Hematopoietic multipotent progenitor cell treated with erythropoietin and hydrocortisone succinate and interleukin-3 and kit ligand, for 15 days (in vitro differentiated cells): Measurements from ENCODE around the gene PTPRS.
"Not testable (repeated sequence)": the region's sequence is repeated elsewhere in the genome, so short reads cannot be mapped to it uniquely, and the experiment has no call there.

Experiments used
- DNase-seq: peaks from one replicate; pipeline ENCODE4 v3.0.0-alpha.2; 2015; ENCODE audit warnings: low spot score

Gene PTPRS

DNA sequence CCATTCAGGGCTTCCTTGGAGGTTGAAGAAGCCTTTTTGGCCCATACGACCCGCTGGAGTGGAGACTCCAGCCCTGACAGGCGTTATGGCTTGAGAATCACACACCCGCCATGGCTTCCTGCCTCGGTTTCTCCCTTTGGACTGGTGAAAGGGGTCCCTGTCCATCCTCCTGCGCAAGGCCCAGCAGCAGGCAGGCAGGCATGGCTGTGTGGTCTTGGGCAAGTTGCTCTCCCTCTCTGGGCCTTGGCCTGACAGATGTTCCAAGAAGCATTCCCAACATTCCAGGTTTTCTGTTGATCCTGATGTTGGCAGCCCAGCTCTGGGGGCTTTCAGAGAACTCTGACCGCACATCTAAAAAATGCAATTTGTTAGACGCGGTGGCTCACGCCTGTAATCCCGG, 8.1 kb downstream of the PTPRS start:
- no peak for DNase-seq

- DNase-seq = no peak
Observed at GRCh38 chr19:5331790-5332189, 8.8 kb downstream of the PTPRS start.

- no peak for DNase-seq
Observed at GRCh38 chr19:5330307-5330720, 10.3 kb downstream of the PTPRS start.

DNA sequence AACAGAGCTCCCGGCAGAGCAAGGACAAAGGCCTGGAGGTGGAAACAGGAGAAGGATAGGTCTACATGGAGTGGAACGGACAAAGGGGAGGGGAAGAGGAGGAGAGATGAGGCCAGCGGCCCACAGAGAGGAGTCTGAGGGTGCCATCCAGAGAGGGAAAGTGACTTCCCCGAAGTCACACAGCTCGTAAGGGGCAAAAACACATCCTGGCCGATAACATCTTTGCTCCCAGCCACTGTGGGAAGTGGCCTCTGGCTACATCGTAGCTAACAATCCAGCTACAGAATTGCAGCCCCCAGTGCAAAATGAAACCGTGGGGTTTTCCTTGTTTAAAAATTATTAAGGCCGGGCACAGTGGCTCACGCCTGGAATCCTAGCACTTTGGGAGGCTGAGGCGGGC, 11.5 kb downstream of the PTPRS start:
- DNase-seq = no peak

- not testable (repeated sequence) for DNase-seq
Observed at GRCh38 chr19:5328407-5328806, 12.2 kb downstream of the PTPRS start.

DNA sequence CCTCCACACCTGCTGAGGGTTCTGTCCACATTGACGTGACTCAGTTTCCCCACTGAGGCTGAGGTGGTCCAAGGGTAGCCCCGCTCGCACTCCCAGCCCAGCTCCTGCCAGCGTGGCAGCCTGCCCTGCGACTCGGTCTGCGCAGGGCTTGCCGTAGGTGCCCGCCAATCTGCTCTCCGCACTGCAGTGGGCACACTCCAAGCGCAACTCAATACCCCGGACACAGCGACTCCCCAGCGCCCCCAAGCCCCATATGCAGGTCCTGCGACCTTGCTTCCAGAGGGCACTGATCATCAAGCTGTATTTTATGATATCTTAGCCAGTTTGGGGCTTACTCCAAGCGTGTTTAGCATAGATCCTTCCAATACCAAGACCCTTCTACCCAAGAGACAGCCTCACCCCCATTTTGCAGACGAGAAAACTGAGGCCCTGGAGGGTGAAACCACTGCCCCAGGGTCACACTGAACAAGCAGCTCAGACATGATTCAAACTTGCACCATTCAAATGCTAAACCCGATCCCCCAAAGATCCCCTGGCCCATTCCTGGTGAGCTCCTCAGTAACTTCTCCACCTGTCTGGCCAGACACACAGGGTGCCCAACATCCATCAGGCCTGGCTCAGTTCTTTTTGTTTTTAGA, 13.5 kb downstream of the PTPRS start:
- no peak for DNase-seq

DNA sequence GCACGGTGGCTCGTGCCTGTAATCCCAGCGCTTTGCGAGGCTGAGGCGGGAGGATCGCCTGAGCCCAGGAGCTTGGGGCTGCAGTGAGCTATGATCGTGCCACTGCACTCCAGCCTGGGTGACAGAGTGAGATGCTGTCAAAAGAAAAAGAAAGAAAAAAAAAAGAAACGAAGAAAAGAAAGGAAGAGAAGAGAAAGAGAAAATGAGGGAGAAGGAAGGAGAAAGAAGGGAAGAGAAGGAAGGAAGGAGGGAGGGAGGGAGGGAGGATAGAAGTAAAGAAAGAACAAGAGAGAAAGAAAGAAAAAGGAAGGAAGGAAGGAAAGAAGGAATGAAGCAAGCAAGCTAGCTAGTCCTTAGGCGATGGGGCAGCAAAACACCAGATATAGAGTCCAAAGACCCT, 14.1 kb downstream of the PTPRS start:
- DNase-seq = no peak

DNA sequence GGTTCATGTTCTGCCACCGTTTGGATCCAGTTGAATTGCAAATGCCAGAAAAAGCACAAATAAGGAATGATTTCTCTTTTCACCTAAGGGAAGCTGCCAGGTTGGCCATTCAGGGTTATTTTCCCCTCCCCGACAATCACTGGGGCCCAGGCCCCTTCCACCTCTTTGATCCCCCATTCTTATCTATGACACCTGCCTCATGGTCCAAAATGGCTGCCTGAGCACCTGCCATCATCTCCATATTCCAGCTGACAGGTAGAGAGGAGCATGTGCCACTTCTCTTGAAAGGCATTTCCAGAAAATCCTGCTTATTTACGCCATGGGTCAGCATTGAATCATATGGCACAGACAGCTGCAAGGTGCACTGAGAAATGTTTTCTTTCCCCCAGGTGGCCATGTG, 15.7 kb downstream of the PTPRS start:
- DNase-seq = no peak

DNA sequence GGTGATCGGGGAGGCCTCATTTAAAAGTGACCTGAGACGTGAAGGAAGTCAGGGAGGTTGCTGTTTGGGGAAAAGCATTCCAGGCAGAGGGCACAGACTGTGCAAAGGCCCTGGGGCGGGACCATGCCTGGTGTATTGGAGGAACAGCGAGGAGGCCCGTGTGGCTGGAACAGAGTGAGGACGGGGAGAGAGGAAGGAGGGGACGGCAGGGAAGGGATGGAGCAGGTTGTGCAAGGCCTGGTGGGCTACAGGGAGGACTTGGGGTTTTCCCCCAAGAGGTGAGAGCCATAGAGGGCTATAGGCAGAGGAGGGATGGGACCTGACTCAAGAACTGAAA, 17.2 kb downstream of the PTPRS start:
- DNase-seq = no peak

DNA sequence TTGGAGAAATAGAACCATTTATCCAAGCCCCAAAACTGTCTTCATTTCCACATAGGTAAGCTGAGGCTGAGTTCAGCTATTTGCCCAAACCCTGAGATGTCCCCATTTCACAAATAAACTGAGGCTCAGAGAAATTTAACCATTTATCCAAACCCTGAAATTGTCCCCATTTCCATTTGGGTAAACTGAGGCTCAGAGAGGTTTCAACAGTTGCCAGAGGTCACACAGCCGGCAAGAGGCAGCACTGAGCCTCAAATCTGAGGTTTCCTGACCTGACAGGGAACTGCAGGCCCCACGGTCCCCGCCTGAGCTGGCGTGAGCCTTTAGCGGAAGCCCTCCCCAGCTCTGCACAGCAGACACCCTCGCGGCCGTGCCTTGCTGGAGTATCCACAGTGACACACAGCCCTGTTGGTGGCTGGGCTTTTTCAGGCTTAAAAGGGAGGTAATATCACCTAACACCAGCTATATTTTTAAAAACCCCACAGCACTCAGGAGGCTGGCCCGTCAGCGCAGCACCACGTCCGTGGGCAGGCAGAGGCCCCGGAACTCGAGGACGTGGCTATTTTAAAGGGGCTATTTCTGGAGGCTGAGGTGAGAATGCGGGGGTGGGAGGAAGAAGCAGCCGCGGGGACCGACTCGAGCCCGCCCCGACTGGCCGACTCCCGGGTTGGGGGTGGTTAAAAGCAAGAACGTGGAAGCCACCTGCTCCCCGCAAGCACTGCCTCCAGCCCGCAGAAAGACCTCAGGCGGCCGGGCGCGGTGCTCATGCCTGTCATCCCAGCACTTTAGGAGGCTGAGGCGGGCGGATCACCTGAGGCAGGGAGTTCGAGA, 18.5 kb downstream of the PTPRS start:
- DNase-seq = no peak

- DNase-seq = no peak
Observed at GRCh38 chr19:5321066-5321642, 19.5 kb downstream of the PTPRS start.

DNA sequence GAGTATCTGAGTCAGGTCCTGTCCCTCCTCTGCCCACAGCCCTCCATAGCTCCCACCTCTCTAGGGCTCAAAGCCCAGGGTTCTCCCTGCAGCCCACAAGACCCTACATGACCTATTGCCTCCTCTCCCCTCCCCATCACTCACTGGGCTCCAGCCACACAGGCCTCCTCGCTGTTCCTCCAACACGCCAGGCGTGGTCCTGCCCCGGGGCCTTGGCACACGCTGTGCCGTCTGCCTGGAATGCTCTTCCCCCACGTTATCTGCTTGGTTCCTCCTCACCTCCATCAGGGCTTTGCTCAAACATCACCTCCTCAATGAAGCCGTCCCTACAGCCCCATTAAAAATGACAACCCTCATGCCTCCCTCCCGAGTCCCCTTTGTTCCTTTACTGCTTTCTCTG, 21.1 kb downstream of the PTPRS start:
- no peak for DNase-seq

GRCh38 chr19:5318306-5318705, 22.3 kb downstream of the PTPRS start:
- DNase-seq = no peak

- no peak for DNase-seq
Observed at GRCh38 chr19:5317321-5317720, 23.3 kb downstream of the PTPRS start.

GRCh38 chr19:5316138-5316537, 24.5 kb downstream of the PTPRS start:
- DNase-seq = no peak

GRCh38 chr19:5314907-5315298, 25.7 kb downstream of the PTPRS start:
- DNase-seq = no peak

- no peak for DNase-seq
Observed at GRCh38 chr19:5314012-5314906, 26.4 kb downstream of the PTPRS start.

DNA sequence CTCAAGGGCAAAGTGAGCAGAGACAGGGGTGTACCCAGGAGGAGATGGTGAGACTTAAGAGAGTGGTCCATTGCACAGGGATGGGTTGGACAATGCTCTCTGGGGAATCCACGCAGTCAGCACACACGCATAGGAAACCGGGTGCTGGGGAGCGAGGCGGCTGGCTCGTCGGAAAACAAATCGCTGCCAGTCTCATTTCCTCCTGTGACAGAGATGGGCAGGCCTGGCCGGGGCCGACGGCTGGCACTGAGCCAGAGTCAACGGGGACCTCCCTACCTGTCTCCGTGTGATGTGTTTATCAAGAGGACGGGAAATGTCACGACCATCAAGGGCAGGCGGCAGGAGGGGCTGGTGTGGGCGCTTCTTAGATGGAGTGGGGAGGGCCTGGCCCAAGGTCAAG, 27.3 kb downstream of the PTPRS start:
- DNase-seq = no peak

- no peak for DNase-seq
Observed at GRCh38 chr19:5312058-5312457, 28.6 kb downstream of the PTPRS start.

DNA sequence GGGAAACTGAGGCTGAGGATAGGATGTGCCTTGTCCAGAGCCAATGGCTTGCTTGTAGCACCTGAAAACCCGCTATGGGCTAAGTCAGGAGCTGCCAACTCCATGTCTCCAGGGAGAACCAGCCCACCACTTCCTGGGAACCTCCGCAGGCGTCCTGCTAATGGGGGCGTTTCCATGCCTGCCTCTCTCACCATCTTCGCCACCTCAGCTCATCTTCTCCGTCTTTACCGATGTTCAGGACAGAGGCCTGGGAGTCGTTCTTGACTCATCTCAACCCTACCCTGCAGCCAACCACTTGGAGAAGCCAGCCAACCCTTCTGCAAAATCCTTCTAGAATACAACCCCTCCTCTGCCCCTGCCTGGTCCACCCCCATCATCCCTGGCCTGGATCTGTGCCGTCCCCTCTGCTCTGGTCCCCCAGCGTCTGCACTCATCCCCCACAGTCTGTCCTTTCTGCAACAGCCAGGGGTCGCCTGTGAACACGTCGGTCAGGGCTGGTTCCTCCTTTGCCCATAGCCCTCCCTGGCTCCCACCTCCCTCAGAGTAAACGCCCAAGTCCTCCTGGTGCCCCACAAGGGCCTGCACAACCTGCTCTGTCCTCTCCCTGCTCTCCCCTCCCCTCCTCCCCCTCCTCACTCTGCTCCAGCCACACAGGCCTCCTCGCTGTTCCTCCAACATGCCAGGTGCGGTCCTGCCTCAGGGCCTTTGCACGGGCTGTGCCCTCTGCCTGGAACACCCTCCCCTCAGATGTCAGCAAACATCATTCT, 31.0 kb downstream of the PTPRS start:
- no peak for DNase-seq
